A673 (cell line): ENCODE results near the gene CCND2. TPM values are rescaled to one million over a fixed set of nuclear protein-coding genes. Genes with fewer than 3 reads are reported as not detected.

Experiments used
- BruUV-seq: library from RNA; stranded (reverse); fragments of 400-500 nt; replicated peaks from 2 replicates; lab custom pipeline; 2021; lab: Mats Ljungman, UMichigan
- CTCF ChIA-PET: fragments of 300-600 bp; sonication (Branson Sonifier 250); formaldehyde crosslinking; loops from one replicate; lab custom pipeline; 2022; ENCODE audit warnings: antibody characterized with exemption; lab: Charles Lee
- POLR2A ChIA-PET: fragments of 300-600 bp; sonication (Branson Sonifier 250); formaldehyde crosslinking; loops from one replicate; lab custom pipeline; 2022; ENCODE audit warnings: antibody characterized with exemption; ENCODE audit not compliant: low non-redundant PET; lab: Charles Lee
- DNase-seq: peaks from one replicate; pipeline ENCODE4 v3.0.0-alpha.2; 2015; ENCODE audit warnings: low spot score
- H3K27ac ChIP-seq: fragments of 200-600 bp; sonication (generic); 2 replicates; pipeline ENCODE4 v1.5.1; 2016; ENCODE audit warnings: mixed run types, low read depth, mild to moderate bottlenecking, mixed read lengths, antibody characterized with exemption, low read length; ENCODE audit not compliant: poor library complexity, severe bottlenecking
- H3K27me3 ChIP-seq: fragments of 200-600 bp; sonication (generic); replicated peaks from 2 replicates; pipeline ENCODE4 v1.6.1; 2017; ENCODE audit warnings: mixed run types, low read depth, mild to moderate bottlenecking, mixed read lengths, antibody characterized with exemption, low read length; ENCODE audit not compliant: insufficient read depth, poor library complexity
- H3K36me3 ChIP-seq: fragments of 200-600 bp; sonication (generic); 2 replicates; pipeline ENCODE4 v1.6.1; 2016; ENCODE audit warnings: mixed run types, mild to moderate bottlenecking, mixed read lengths, antibody characterized with exemption, low read length; ENCODE audit not compliant: insufficient read depth, poor library complexity, severe bottlenecking
- H3K4me1 ChIP-seq: fragments of 200-600 bp; sonication (generic); 2 replicates; pipeline ENCODE4 v1.6.1; 2017; ENCODE audit warnings: mixed run types, mild to moderate bottlenecking, mixed read lengths, antibody characterized with exemption, low read length; ENCODE audit not compliant: insufficient read depth, poor library complexity, severe bottlenecking
- H3K4me3 ChIP-seq: fragments of 200-600 bp; sonication (generic); 2 replicates; pipeline ENCODE4 v1.5.1; 2016; ENCODE audit warnings: low read depth, mixed run types, mild to moderate bottlenecking, mixed read lengths, low read length; ENCODE audit not compliant: poor library complexity, severe bottlenecking
- H3K9me3 ChIP-seq: fragments of 200-600 bp; sonication (generic); 2 replicates; pipeline ENCODE4 v1.6.1; 2016; ENCODE audit warnings: mixed run types, low read depth, mild to moderate bottlenecking, mixed read lengths, antibody characterized with exemption, low read length; ENCODE audit not compliant: poor library complexity, severe bottlenecking
- CTCF ChIP-seq: fragments of 300-800, 200-600 bp; sonication (generic); conservative IDR thresholded peaks from 2 replicates; pipeline ENCODE4 v1.5.1; 2017; ENCODE audit warnings: low read depth, mild to moderate bottlenecking, antibody characterized with exemption, low read length, moderate library complexity, mixed read lengths
- EZH2 ChIP-seq: fragments of 200-600 bp; sonication (generic); IDR thresholded peaks from 2 replicates; pipeline ENCODE4 v1.6.1; 2017; ENCODE audit warnings: borderline replicate concordance, low read depth, mild to moderate bottlenecking, mixed read lengths, antibody characterized with exemption, low read length; ENCODE audit not compliant: poor library complexity, severe bottlenecking
- intact Hi-C: fragments of 100-400 bp; cut with micrococcal nuclease; formaldehyde crosslinking; loops from one replicate; pipeline ENCODE4 v1.10.0; 2022; ENCODE audit not compliant: unreplicated experiment
- total RNA-seq: library from RNA; stranded (reverse); gene quantifications from 2 replicates; pipeline ENCODE4 v1.2.3, GENCODE V29; 2021

Gene CCND2
- total RNA-seq, 1 experiment from 2014 or later = 2.6 TPM

GRCh38 chr12:4269279-4269991 is 4.1 kb upstream of the CCND2 start:
- Histone ChIP-seq H3K9me3 (no peaks in the 10 kb centered on the region), H3K36me3 (no peaks in the 10 kb centered on the region), H3K27me3 (peaks cover 100% of the 10 kb centered on the region), H3K4me3 (peak overlapping the region; percentile 33), H3K27ac (no peak overlapping the region), H3K4me1 (peaks cover 26% of the 10 kb centered on the region)
- intact Hi-C loops = no loop called here
- POLR2A ChIA-PET = no interaction called here
- CTCF ChIA-PET = interaction anchor here (1.6 kb wide), 1 partner anchor 7 kb away, joined by 6 read pairs; no protein-coding TSS in a partner anchor
- no TSS peak for BruUV-seq
- peak; percentile 63 for DNase-seq
- TF ChIP-seq CTCF = no peak
- TF ChIP-seq EZH2 = peak; percentile 83

DNA sequence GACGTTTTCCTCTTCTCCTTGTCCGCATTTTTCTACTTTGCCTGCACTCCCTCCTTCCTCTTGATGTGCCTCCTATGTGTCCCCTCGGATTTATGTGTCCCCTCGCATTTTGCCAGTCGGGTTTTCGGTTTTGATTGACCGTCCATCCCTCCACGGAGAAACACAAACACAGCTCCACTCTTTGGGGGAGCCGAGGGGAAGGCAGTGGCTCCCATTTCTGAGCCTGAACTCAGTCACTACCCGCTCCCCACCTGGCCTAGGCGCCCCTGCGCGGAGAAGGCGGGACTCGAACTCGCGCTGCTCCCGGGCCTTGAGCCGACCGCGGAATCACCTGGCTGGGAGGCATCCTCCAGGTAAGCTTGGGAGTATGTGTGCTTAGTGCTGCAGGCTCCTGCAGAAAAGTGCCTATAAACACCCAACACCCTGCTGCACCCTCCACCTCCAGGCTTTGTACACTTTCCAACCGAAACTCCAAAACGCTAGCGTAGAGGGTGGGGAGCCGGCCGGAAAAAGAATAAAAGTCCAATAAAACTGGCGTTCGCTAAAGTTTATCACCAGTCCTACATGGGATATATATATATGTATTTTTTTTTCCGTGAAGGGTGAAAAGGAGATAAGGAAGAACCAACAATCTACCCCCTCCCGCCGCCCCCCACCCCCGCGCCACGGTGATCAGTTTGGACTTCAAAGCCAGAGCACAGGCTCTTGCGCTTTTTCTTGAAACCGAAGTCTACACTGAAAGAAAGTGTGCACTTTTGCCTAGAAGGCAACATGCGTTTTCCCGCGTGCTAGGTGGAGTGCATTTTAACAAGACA is 3.3 kb upstream of the CCND2 start:
- no peak for DNase-seq
- peaks cover 26% of the 10 kb centered on the region for H3K4me1 ChIP-seq
- H3K36me3 ChIP-seq = no peaks in the 10 kb centered on the region
- H3K27me3 ChIP-seq = peaks cover 100% of the 10 kb centered on the region
- BruUV-seq = no TSS peak
- no peak overlapping the region for H3K4me3 ChIP-seq
- CTCF ChIA-PET = no interaction called here
- no peak for TF ChIP-seq CTCF
- TF ChIP-seq EZH2 = peak; percentile 89
- POLR2A ChIA-PET = no interaction called here
- no peaks in the 10 kb centered on the region for H3K9me3 ChIP-seq
- intact Hi-C loops = no loop called here
- no peak overlapping the region for H3K27ac ChIP-seq

DNA sequence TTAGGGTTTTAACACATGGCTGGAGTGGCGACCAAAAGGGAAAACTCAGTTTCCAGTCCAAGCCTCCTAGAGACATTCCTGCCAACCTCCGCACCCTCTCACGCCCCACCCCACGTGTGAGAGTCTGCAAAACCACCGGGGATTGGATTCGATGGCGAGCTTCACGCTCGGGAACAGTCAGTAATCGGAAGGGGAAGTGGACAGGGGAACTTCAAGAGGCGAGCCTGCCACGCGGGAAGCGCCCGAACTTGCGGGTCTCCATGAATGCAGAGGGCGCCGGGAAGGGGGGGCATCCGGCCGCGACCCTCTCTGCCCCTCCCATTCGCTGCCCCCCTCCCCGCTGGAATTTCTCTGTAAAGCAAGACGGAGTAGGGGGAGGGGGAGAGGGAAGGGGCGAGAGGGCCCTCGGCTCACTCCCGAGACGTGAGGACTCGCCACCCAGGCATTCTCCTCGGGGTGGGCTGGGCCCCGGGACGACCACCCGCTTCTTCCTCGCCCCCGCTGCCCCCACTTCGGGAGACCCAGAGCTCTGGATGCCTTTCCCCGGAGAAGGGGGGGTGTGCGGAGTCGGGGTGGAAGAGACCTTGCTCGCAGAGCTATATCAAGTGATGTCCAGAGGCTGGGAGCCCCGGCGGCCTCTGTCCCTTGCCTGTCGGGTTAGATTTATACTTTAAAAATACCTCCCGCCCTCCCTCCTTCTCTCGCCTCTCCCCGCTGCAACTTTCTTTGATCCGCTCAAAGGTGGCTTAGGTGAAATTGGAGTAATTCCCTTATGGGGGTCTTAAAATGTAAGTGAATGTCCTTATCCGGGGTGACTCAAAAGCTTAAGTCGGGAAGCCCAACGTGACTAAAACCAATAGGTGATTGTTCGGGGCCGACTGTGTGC is 2.5 kb upstream of the CCND2 start:
- TF ChIP-seq EZH2 (peak; percentile 100), CTCF (no peak)
- no peak overlapping the region for H3K27ac ChIP-seq
- no TSS peak for BruUV-seq
- peaks cover 100% of the 10 kb centered on the region for H3K27me3 ChIP-seq
- peak overlapping the region; percentile 19 for H3K4me3 ChIP-seq
- peaks cover 26% of the 10 kb centered on the region for H3K4me1 ChIP-seq
- H3K9me3 ChIP-seq = no peaks in the 10 kb centered on the region
- intact Hi-C loops = no loop called here
- ChIA-PET CTCF (no interaction called here), POLR2A (no interaction called here)
- no peak for DNase-seq
- no peaks in the 10 kb centered on the region for H3K36me3 ChIP-seq
